ENCODE results near the gene COL8A2.
"Not testable (repeated sequence)": the region's sequence is repeated elsewhere in the genome, so short reads cannot be mapped to it uniquely, and the experiment has no call there.

COL8A2 gene

GRCh38 chr1:36125129-36125991 is at the start of gene COL8A2:
COL8A2 (minus strand) TSS chr1:36125222; CDS start chr1:36100242, 24,980 bp downstream.
- DNase-seq, result no peak

- DNase-seq, result peak; percentile 34
Observed at GRCh38 chr1:36174713-36175112, 49.7 kb upstream of the COL8A2 start.

- DNase-seq, result no peak
Observed at GRCh38 chr1:36172983-36173382, 48.0 kb upstream of the COL8A2 start.

- DNase-seq, result no peak
Observed at GRCh38 chr1:36172017-36172747, 47.2 kb upstream of the COL8A2 start.

DNA sequence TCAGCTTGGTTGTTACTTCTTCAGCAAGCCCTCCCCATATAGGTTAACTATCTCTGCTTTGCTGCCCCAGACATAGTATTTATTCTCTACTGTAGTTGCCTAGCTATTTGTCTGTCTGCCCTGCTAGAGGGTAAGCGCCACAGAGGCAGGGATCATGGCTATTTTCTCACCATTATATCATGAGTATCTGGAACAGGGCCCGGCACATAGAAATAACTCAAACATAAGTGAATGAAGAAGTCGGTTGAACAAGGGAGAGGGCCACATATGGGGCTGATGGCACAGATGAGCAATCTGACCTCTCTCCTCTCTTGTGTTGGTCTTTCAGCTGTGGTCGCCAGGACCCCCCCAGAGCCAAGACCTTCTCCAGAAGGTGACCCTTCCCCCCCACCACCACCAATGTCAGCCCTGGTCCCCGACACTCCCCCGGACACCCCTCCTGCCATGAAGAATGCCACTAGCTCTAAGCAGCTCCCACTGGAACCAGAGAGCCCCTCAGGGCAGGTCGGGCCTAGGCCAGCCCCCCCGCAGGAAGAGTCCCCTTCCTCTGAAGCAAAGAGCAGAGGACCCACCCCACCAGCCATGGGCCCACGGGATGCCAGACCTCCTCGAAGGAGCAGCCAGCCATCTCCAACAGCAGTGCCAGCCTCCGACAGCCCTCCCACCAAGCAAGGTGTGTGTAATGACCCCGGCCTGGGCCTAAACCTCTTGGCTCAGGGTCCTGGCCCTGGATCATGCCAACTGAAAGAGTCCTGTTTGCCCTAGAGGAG is 45.8 kb upstream of the COL8A2 start:
- DNase-seq, result no peak

- no peak for DNase-seq
Observed at GRCh38 chr1:36168514-36168913, 43.5 kb upstream of the COL8A2 start.

DNA sequence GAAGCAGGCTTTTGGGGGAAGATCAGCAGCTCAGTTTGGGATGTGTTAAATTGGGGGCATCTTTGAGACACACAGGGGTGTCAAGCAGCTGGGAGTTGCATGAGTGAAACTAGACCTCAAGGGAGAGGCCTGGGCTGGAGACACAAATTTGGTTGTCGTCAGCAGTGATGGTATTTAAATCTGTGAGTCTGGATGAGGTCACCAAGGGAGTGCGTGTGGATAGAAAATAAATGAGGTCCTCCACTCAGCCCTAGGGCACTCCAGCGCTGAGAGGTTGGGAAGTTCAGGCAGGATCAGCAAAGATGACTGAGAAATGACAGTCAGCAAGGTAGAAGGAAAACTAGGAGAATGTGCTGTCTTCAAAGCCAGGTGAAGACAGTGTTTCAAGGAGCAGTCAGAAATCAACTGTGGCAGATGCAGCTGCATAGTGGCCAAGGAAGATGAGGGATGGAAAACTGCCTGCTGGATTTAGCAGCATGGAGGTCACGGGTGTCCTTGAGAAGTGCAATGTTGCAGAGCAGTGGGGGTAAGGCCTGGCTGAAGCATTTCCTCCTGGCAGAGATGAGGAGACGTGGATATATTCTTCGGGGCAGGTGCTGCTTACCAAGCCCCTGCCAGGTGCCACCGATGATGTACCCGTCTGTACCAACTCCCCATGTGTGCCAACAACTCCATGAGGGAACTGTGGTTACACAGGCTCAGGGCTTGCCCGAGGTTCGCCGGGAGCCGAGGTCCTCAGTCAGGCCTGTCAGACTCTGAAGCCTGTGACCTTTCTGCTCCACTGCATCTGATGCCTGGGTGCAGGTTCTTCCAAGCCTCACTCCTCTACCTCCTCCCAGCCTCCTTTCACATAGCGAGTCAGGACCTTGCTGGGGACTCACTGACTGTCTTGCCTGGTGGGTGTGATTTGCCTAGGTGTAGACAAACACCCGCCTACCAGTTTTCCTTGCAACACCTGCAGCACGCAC is 42.2 kb upstream of the COL8A2 start:
- DNase-seq, result no peak

- no peak for DNase-seq
Observed at GRCh38 chr1:36166136-36166535, 41.1 kb upstream of the COL8A2 start.

DNA sequence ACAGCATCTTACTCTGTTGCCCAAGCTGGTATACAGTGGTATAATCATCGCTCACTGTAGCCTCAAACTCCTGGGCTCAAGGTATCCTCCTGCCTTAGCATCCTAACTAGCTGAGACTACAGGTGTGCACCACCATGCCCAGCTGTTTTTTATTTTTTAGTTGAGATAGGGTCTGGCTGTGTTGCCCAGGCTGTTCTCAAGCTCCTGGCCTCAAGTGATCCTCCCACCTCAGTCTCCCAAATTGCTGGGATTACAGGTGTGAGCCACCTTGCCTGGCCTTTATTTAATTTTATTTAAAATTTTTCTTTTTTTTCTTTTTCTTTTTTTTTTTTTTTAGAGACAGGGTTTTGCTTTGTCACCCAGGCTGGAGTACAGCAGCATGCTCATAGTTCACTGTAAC is 40.1 kb upstream of the COL8A2 start:
- DNase-seq, result no peak

GRCh38 chr1:36164361-36164760 is 39.3 kb upstream of the COL8A2 start:
- no peak for DNase-seq

DNA sequence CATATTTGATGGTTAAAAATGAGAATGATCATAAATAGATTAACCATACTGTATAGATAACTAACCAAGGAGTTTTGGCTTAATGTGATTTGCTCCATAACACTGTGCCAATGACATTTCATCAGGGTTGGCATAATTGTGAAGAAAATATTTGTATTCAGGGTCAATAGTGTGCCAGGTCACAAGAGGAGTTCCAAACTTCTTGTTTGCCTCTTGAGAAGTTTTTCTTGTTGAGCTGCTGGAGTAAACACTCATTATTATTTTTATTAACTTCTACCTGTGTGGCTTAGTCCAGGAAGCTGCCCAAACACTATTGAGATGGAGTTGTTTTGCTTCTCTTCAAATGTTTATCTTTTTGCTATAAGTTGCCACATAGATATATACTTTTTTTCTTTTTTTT is 38.4 kb upstream of the COL8A2 start:
- no peak for DNase-seq

DNA sequence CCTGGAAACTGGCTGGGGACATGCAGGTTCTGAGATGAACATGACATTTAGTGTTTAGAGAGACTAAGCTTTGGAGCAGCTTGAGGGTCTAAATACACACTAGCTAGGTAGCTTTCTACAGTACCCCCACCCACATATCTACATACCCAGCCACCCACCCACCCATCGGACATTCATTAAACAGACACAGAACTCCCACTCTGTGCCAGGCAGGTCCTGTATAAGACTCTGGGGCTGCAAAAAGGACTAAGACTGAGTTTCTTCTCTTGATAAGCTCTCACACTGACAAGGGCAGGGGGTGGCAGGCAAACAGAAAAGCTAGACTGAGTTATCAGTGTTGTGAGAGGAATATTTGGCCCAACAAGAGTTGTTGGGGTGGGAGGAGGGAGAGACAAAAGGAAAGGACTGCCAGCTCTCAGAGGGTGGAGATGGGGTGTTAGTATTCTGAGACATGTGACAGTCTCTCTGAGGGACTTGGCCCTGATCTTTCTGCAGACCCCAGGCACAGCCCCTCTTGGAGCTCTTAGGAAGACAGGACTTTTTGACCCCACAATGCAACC is 37.7 kb upstream of the COL8A2 start:
- DNase-seq, result no peak

- no peak for DNase-seq
Observed at GRCh38 chr1:36161641-36162531, 36.9 kb upstream of the COL8A2 start.

- DNase-seq, result no peak
Observed at GRCh38 chr1:36160949-36161485, 36.0 kb upstream of the COL8A2 start.

- no peak for DNase-seq
Observed at GRCh38 chr1:36160388-36160948, 35.4 kb upstream of the COL8A2 start.

- no peak for DNase-seq
Observed at GRCh38 chr1:36159614-36160387, 34.8 kb upstream of the COL8A2 start.

GRCh38 chr1:36158827-36159252 is 33.8 kb upstream of the COL8A2 start:
- DNase-seq, result not testable (repeated sequence)

GRCh38 chr1:36157973-36158826 is 33.2 kb upstream of the COL8A2 start:
- DNase-seq, result no peak
